Measurements from ENCODE around the gene TYMP.

The TYMP gene

DNA sequence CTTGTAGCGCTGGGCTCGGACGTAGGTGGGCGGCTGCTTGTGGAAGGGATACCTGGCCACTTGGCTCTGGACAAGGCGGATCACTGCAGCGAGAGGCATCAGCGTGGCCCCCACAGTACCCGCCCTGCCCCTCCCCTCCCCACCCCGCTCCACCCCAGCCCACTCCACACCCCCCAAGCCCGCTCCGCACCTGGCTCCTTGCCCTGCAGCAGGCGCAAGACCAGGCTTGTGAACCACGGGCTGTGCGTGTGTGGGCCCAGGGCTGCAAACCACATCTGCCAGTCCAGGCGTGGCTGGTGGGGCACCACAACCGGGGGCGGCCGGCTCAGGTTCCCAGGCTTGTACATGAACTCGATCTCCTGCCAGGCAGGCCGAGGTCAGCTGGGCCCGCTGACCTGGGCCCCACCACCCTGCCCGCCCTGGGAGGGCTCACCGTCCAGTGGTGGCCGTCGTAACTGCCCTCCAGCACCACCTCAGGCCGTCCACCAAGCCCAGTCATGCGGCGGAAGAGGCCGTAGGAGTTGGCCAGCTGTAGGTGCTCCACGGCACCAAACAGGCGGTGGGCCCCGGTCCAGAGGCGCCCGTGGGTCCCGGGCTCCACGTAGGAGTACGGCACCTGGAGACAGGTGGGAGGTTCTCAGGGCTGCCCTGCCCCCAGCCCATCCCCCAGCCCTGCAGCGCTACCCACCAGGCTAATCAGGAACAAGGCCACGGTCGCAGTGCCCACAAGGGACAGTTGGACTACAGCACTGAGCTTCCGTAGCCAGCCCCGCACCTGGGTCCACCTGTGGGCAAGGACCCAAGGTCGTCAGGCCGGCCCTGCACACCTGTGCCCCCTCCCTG is 25.2 kb downstream of the TYMP start:
- no peak for DNase-seq

DNA sequence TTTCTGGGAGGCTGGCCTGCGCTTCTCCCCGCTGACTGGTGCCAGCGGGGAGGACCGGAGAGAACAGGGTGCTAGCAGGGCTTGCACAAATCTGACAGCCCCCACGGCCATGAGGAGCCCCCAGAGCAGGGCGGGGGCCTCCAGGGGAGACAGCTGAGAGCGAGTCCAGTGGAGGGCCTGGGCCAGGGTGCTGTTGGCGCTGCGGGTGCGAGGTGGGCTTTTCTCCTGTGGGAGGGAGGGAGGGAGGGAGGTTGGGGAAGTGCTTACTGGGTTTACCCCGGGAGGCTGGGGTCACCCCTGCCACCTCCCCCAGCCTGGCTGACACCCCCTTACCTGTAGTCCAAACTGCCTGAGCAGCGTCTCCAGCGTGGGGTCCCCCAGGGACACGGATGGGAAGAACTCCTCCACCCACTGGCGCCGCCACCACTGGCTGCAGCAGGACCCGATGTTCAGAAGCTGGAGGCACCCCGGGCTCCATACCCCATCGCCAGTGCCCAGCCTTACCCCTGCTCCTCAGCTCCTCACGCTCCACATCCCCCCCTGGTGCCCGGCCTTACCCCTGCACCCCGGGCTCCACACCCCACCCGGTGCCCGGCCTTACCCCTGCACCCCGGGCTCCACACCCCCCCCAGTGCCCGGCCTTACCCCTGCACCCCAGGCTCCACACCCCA is 26.2 kb downstream of the TYMP start:
- no peak for DNase-seq

DNA sequence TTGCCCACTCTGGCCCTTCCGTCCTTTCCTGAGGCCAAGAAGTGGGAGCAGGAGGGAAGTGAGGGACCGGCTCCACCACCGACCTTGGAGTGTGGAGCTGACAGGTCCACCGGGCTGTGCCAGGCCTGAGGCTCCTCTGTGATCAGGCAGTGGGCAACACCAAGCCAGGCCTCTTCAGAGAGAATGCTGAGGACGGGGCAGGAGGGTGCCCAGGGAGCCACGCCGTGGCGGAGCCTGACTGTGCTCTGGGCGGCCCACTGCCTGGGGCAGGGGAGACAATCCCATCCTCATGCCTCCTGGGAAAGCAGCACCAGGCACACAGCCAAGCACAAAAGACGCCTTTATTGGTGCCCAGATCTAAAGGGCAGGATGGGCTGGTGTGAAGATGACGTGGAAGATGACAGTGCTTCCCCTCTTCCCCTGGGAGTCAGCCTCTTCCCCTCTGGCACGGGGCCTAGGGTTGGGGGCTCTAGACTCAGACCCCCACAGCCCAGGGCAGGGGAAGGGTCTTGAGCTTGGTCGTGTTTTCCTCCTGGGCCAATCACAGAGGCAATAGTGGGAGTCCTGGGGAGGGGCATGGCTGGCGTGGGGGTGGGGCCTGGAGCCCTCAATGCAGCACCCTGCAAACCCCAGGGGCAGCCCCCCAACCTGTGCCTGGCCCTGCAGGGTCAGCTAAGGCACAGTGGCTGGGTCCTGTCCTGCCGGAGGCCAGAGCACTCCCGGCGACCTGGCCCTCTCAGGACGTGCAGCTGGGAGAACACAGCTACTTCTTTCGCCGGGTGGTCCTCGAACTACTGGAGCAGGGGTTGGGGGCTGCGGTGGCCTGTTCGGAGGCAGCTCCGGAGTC is 27.0 kb downstream of the TYMP start:
- no peak for DNase-seq

DNA sequence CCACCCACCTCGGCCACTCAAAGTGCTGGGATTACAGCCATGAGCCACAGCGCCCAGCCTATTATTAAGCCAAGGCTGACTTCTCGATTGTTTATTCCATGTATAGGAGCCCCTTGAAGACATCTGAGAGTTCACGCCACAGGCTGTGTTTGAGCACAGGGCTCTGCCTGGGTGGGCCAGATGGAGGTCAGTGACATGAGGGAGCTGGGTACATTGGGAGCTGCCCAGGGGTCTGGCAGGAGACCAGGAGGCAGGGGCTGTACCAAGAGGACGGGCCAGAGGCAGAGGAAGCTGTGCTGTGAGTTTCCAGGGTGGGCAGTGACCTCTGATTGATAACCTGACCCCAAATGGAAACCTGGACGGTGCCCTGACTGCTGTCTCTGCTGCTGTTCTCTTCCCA is 27.7 kb downstream of the TYMP start:
- DNase-seq, result no peak

DNA sequence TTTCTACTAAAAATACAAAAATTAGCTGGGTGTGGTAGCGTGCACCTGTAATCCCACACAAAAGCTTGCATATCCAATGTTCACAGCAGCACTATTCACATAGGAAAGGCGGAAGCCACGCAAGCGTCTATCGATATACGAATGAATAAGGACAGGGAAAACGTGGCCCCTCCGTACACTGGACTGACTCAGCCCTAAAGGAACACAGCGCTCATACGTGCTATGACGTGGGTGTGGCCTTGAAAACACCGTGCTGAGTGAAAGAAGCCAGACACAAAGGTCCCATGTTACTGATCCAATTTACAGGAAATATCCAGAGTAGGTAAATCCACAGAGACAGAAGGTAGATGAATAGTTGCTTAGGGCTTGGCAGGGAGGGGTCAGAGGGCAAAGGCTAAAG is 29.4 kb downstream of the TYMP start:
- DNase-seq, result no peak

DNA sequence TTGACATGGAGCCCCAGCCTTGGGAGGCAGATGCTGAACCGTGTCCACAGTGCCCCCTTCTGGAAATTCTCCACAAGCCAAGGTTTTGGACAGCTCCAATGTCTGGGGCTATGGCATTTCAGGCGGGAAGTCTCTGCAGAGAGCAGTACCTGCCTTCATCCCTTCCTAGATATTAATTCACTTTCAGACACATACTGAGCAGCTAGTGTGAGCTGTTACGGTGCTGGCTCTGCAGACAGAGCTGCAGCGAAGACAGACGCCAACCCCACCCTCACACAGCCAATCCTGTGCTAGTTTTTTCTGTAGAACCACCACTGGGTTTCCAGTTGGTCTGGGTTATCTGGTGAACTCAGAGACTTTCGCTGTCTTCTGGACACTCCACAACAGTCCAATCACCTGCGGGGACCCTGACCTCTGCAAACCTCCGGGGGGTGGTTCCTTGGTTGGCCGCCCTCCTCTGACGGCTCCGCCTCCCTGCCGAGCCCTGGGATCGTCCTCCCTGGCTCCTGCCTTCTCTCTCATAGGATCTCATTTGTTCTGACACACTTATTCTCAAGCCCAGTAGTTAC is 31.4 kb downstream of the TYMP start:
- DNase-seq, result no peak

DNA sequence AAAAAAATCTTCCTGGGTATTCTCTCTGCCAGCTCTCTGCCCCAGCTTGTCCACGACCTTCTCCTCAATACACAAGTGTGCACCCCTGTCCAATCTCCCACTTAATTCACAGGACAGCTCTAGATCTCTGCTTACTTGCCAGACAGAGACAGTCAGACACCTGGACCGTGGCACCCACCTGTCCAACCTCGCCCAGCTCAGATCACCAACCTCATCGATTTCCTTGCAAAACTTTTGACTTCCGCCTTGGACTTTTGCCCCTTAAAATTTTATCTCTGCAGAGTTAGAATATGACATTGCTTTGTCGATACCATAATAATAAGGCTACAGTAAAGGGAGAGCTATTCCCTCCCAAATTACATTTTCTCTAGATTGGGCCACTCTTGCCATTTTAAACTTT is 32.7 kb downstream of the TYMP start:
- no peak for DNase-seq

DNA sequence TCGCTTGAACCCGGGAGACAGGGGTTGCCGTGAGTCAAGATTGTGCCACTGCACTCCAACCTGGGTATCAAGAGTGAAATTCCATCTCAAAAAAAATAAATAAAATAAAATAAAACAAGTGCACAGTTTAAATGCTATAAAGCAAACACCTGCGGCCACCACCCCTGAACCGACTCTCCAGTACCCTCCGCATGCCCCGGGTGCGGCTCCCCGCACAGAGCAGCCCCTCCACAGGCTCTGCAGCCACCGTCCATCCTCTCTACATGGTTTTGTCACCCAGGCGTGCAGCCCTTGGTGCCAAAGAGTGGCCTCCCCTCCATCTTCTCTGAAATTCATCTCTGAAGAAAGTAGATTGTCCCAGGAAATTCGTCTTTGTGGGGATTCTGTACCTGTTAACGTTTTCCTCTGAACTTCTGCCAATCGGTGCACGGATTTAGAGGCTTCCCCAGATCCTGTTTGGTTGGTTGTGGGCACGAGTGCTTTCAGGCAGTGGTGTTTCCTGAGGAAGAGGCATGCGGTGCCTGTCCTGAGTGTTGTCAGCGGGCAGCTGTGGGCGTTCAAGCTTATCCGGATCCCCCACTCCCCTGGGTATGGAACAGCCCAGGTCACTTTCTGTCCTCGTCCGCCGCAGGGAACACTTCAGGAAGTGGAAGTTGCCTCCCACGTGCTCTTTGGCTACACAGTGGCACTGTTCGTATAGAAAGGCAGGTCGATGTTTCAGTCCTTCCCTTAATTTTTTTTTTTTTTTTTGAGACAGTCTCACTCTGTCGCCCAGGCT is 39.1 kb downstream of the TYMP start:
- DNase-seq, result no peak

DNA sequence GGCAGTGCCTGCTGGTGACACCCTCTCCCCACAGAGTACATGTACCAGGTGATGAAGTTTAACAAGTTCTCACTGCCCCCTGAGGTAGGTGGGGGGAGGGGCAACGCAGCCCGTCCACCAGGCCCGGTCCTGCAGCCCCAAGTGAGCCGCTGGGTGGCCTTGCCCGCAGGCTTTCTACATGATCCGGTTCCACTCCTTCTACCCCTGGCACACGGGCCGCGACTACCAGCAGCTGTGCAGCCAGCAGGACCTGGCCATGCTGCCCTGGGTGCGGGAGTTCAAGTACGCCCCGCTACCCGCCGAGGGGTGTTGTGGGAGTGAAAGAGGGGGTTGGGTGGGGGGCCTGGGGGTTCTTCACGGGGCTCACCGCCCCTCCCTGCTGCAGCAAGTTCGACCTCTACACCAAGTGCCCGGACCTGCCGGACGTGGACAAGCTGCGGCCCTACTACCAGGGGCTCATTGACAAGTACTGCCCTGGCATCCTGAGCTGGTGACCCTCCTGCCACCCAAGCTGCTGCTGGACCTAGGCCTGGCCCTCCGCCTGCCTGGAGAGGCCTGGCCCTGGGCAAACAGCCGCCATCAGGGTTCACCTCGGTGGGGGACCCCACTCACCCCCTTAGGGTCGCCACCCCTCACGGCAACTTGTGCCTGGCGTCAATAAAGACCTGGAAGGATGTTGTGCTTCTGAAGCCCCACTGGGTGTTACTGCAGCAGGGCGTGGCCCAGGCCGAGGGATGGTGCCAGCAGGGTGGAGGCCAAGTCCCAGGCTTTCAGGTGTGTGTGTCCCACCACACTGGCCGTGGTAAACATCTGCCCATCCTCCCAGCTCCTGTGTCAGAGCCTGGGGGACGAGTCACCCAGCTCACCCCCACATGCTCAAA is 40.2 kb downstream of the TYMP start:
- DNase-seq, result no peak

DNA sequence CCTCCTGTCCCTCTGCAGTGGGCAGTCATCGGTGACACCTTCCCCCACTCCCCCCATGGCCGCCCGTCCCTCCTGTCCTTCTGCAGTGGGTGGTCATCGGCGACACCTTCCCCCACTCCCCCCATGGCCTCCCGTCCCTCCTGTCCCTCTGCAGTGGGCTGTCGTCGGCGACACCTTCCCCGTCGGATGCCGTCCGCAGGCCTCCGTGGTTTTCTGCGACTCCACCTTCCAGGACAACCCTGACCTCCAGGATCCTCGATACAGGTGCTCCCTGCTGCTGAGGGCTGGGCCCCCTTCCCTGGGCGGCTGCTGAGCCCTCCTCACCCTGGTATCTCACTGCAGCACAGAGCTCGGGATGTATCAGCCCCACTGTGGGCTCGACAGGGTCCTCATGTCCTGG is 40.9 kb downstream of the TYMP start:
- DNase-seq, result no peak

DNA sequence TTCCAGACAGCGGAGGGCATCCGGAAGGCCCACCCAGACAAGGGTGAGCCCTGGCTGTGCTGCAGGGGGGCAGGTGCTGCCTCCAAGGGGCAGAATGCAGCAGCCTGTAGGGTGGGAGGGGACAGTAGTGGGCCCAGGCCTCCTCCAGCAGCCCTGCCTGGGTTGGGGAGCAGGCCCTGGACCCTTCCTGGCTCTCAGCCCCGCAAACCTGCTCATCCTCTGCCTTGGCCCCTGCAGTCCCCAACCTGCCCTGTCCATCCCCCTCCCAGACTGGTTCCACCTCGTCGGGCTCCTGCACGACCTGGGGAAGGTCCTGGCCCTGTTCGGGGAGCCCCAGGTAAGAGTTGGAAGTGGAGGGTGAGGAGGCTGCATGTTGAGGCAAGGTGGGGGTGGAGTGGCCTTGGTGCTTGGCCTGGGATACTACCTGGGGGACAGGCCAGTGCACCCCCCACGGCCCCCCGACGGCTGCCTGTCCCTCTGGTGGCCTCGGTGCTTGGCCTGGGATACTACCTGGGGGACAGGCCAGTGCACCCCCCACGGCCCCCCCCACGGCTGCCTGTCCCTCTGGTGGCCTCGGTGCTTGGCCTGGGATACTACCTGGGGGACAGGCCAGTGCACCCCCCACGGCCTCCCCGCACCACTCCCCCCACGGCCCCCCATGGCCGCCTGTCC is 41.7 kb downstream of the TYMP start:
- DNase-seq, result no peak

DNA sequence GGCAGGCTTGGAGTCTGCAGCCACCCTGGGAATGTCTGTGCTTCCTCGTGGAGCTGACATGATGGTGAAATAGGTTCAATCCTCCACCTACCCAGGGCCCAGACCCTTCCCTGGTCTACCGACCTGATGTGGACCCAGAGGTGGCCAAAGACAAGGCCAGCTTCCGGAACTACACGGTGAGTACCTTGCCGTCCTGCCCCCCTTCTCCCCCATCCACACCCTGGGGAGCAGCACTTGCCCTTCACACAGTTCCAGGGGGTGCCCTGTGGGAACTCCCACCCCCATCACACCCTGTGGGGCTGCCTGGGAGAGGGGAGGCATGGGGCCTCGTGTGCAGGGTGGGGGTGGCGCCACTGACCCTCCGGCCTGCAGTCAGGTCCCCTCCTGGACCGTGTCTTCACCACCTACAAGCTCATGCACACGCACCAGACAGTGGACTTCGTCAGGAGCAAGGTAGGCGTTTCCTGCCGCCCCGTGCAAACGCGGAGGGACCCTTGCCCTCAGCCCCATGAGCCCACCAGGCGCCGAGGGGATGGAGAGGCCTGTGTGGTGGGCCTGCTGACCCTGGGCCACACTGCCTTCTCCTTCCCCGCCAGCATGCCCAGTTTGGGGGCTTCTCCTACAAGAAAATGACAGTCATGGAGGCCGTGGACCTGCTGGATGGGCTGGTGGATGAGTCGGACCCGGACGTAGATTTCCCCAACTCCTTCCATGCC is 42.4 kb downstream of the TYMP start:
- DNase-seq, result no peak

DNA sequence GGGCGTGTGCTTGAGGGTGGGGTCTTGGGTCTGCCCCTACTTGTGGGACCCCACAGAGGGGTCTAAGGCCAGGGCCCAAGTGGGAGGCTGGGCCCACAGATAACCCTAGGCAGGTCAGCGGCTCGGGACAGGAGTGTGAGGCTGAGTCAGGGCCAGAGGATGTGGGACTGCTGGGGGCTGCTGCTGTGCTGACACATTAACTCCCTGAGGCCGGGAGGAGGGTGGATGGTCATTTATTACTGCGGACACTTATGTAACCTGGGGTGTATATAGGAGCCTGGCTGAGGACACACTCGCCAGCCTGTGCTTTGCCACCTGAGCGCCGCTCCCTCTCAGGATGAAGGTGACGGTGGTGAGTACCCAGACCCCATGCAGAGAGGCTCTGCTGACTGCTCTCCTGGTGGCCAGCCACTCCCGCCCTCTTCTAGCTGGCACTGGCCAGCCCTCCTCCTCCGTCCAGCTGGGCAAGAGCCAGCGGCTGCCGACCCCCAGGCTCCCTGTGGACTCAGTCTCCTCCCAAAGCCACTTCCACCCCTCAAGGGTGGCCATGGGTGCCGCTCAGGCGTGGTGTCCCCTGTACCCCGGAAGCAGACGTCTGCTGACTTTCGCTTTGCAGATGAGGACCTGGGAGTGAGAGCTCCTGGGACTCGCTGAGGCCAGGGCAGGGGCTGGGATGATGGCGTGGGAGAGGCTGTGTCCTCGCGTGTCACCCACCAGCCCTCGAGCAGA is 43.1 kb downstream of the TYMP start, which contains the start of gene MIOX:
Gene MIOX, plus strand, starts transcription at position 299 of the 729 bp plus-strand sequence. Its CDS starts 39 bp downstream, at position 338.
- DNase-seq, result no peak

DNA sequence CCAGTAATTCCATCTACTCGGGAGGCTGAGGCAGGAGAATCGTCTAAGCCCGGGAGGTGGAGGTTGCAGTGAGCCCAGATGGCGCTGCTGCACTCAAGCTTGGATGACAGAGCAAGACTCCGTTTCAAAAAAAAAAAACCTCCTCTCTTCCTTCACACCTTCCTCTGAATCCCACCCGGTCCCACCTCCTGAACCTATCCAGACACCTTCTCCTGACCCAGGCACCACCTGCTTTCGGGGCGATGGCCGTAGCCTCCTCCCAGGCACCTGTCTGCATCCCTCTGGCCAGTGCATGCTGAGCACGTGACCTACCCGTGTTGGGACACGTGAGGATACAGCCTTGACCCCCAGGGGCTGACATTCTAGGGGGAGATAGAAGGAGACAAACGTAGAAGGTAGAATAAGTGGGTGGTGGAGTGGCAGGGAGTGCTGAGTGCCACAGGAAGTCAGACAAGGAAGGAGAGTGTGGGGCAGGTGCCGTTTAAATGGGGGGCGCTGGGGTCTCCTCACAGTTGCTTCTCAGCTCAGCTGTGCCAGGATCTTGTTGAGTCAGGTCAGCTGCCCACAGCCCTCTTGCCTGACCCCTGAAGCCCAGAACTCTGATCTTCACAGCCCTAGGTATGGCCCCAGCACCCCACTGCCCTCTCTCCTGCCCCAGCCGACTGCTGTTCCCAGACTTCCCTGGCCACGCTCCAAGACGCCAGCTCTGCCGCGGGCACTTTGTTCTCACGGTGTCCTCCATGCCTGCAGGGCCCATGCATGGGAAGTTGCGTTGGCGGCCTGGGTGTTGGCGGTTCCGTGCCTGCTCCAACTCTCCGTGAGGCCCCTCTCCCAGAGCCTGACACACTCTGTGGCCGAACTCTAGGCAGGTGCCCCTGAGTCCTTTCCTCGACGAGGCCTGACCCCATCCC is 44.3 kb downstream of the TYMP start:
- DNase-seq, result no peak

DNA sequence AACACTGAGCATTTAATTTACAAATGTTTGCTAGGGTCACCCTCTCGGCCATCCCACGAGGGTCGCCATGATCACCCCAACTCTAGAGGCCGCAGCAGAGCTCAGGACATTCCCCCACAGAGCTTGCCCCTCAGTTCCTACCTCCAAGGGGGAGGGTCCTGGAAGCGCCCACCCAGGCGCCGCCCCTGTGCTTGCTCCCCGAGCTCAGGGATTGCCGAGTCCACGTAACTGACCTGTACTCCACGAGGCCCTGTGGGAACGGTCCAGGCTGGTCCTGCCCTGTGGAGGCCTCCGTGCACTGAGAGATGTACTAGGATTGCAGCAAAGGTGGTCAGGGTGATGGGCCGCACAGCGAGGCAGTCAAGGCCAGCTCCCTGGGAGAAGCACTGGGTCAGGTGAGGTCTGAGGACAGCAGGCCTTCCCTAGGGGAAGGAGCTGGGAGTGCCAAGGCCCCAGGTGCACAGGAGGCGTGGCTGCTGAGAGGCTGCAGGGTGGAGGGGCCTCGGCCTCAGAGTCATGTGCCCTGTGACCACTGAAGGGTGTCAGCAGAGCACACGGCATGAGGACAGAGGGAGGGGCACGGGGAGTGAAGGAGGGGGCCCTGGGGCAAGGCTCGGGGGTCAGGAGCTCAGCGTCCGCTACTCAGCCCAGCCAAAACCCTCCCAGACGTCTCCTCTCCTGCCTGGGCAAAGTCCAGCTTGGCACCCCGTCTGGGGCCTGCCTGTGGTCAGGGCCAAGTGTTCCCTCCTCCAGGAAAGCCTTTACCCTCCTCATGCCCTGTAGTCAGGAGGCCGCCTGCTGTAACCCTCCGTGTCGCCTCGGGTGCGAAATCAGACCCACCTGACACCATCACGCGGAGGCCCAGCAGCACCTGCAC is 45.6 kb downstream of the TYMP start:
- DNase-seq, result no peak

DNA sequence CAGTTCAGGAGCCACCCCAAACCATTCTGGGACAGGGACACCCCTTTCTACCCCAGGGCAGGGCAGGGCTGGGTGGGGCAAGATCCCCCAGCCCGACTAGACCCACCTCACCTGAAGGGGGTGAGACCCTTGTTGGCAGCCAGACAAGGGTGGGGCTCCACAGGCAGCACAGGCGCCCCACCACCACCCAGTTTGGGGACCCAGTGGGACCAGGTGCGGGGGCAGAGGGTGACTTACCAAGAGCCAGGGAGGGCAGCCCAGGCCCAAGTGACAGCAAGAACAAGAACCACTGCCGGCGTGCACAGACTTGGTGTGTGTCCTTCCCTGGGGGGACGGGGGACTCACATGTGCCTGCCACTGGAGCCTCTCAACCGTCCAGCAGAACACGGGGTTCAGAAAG is 46.3 kb downstream of the TYMP start:
- no peak for DNase-seq

DNA sequence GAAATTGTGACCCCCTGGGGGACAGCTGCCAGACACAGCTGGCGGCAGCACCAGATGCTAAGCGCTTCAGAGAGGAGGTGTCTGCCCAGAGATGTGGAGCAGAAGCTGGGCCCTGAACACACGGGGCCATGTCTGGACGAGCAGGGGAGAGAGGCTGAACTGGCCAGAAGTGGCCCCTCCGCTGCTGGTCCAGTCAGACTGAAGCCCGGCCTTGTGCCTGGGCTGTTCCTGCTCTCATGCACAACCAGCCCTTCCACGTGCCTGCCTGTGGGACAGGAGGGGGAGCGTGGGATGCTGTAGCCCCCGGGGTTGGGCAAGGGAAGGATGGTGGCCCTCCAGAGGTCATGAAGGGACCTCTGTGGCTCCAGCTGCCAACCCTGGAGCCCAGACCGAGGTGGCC is 46.7 kb downstream of the TYMP start:
- no peak for DNase-seq
